ENCODE results near the gene GLIS2. TPM values are rescaled to one million over a fixed set of nuclear protein-coding genes. Genes with fewer than 3 reads are reported as not detected.

Gene GLIS2
- total RNA-seq, 2 donors from 2014 or later = 0.16 to 0.80 TPM

GRCh38 chr16:4388271-4389021 lies 72.6 kb downstream of the GLIS2 start:
- DNase-seq (ENCODE audit: low spot score in 2 of 2) = no peak

More at GRCh38 chr16:4388271-4389021, 72.6 kb downstream of the GLIS2 start:
- Mint-ChIP-seq H3K27ac (no peak overlapping the region), H3K36me3 (no peaks in the 10 kb centered on the region), H3K9me3 (no peaks in the 10 kb centered on the region)
- no peak for ATAC-seq

Other genes with a start within 250 kb of the GLIS2 start
- 1 to 10 TPM; 4.8 to 8.9 TPM for gene ADCY9, start 199.6 kb upstream of the GLIS2 start, total RNA-seq
- not detected for gene SRL, start 74.0 kb upstream of the GLIS2 start, total RNA-seq
- 10 to 100 TPM; 10.1 to 28.4 TPM for gene TFAP4, start 43.0 kb upstream of the GLIS2 start, total RNA-seq
- gene PAM16, start 35.3 kb downstream of the GLIS2 start, total RNA-seq = 10 to 100 TPM; 53.7 to 63.1 TPM
- gene VASN, start 55.8 kb downstream of the GLIS2 start, total RNA-seq = not detected
- gene CORO7, start 100.5 kb downstream of the GLIS2 start, total RNA-seq = 10 to 100 TPM; 52.5 to 65.9 TPM
- gene DNAJA3, start 109.8 kb downstream of the GLIS2 start, total RNA-seq = 10 to 100 TPM; 66.2 to 79.2 TPM
- gene NMRAL1, start 158.6 kb downstream of the GLIS2 start, total RNA-seq = 10 to 100 TPM; 30.5 to 42.8 TPM
- gene HMOX2, start 160.3 kb downstream of the GLIS2 start, total RNA-seq = 10 to 100 TPM; 32.5 to 56.4 TPM
- 10 to 100 TPM; 27.5 to 32.9 TPM for gene CDIP1, start 222.7 kb downstream of the GLIS2 start, total RNA-seq
- under 1 TPM; 0.05 to 0.19 TPM for gene C16orf96, start 240.3 kb downstream of the GLIS2 start, total RNA-seq